Stomach smooth muscle (tissue), 2 donors: Measurements from ENCODE around the gene PTPN1.
"Not testable (repeated sequence)": the region's sequence is repeated elsewhere in the genome, so short reads cannot be mapped to it uniquely, and the experiment has no call there.

Source experiments
- H3K27ac ChIP-seq: one replicate; pipeline ENCODE4 v1.7.0; 2013; ENCODE audit warnings: mild to moderate bottlenecking, low read length, inconsistent platforms
- H3K27me3 ChIP-seq, 2 donors: one replicate each; pipeline ENCODE4 v1.7.0; 2013; ENCODE audit warnings: low read length in 2 of 2; ENCODE audit not compliant: insufficient read depth in 2 of 2, control insufficient read depth in 1 of 2
- H3K36me3 ChIP-seq, 2 donors: one replicate each; pipeline ENCODE4 v1.7.0; 2013; ENCODE audit warnings: low read length in 2 of 2; ENCODE audit not compliant: control insufficient read depth in 2 of 2, insufficient read depth in 2 of 2
- H3K4me1 ChIP-seq: one replicate; pipeline ENCODE4 v1.7.0; 2013; ENCODE audit warnings: low read length; ENCODE audit not compliant: control insufficient read depth, insufficient read depth
- H3K4me3 ChIP-seq, 2 donors: one replicate each; pipeline ENCODE4 v1.7.0; 2013; ENCODE audit warnings: low read length in 2 of 2
- H3K9ac ChIP-seq, 2 donors: one replicate each; pipeline ENCODE4 v1.7.0; 2013; ENCODE audit warnings: low read length in 2 of 2, mild to moderate bottlenecking in 1 of 2
- H3K9me3 ChIP-seq, 2 donors: one replicate each; pipeline ENCODE4 v1.7.0; 2013; ENCODE audit warnings: low read length in 2 of 2; ENCODE audit not compliant: control insufficient read depth in 2 of 2
- donor health status: healthy.
- donor health status: Pancreatic carcinoma.

PTPN1 gene

GRCh38 chr20:50595433-50595895 is 85.3 kb downstream of the PTPN1 start:
- no peak overlapping the region for H3K9ac ChIP-seq
- no peak overlapping the region for H3K4me3 ChIP-seq
- no peak overlapping the region for H3K27ac ChIP-seq
- no peaks in the 10 kb centered on the region for H3K9me3 ChIP-seq
- H3K4me1 ChIP-seq = peaks cover 20% of the 10 kb centered on the region
- peaks cover 12 to 28% of the 10 kb centered on the region in 2 donors for H3K27me3 ChIP-seq
- H3K36me3 ChIP-seq = no peaks in the 10 kb centered on the region

GRCh38 chr20:50595988-50596693 is 86.0 kb downstream of the PTPN1 start:
- Histone ChIP-seq H3K27me3 (peaks cover 12 to 28% of the 10 kb centered on the region in 2 donors), H3K9me3 (no peaks in the 10 kb centered on the region), H3K36me3 (no peaks in the 10 kb centered on the region), H3K4me3 (no peak overlapping the region), H3K4me1 (peaks cover 20% of the 10 kb centered on the region), H3K9ac (no peak overlapping the region), H3K27ac (no peak overlapping the region)

- no peaks in the 10 kb centered on the region for H3K36me3 ChIP-seq
- H3K9ac ChIP-seq = no peak overlapping the region
- no peak overlapping the region for H3K4me3 ChIP-seq
- H3K9me3 ChIP-seq = no peaks in the 10 kb centered on the region
- H3K27ac ChIP-seq = no peak overlapping the region
- peaks cover 20% of the 10 kb centered on the region for H3K4me1 ChIP-seq
- peaks cover 12 to 28% of the 10 kb centered on the region in 2 donors for H3K27me3 ChIP-seq
These were observed 86.5 kb downstream of the PTPN1 start for GRCh38 chr20:50596694-50597021.

GRCh38 chr20:50597406-50597969 is 87.3 kb downstream of the PTPN1 start:
- no peak overlapping the region for H3K27ac ChIP-seq
- H3K36me3 ChIP-seq = no peaks in the 10 kb centered on the region
- peaks cover 12% of the 10 kb centered on the region for H3K4me1 ChIP-seq
- no peak overlapping the region for H3K9ac ChIP-seq
- H3K4me3 ChIP-seq = no peak overlapping the region
- peaks cover 12 to 28% of the 10 kb centered on the region in 2 donors for H3K27me3 ChIP-seq
- H3K9me3 ChIP-seq = no peaks in the 10 kb centered on the region

GRCh38 chr20:50598074-50598473 is 87.9 kb downstream of the PTPN1 start:
- Histone ChIP-seq H3K27me3 (peaks cover 12 to 28% of the 10 kb centered on the region in 2 donors), H3K27ac (no peak overlapping the region), H3K4me3 (no peak overlapping the region), H3K4me1 (peaks cover 6% of the 10 kb centered on the region), H3K9me3 (no peaks in the 10 kb centered on the region), H3K9ac (no peak overlapping the region), H3K36me3 (no peaks in the 10 kb centered on the region)

GRCh38 chr20:50598768-50599167 is 88.6 kb downstream of the PTPN1 start:
- H3K27me3 ChIP-seq = peaks cover 12 to 28% of the 10 kb centered on the region in 2 donors
- H3K36me3 ChIP-seq, H3K9me3 ChIP-seq: not testable (repeated sequence)

GRCh38 chr20:50600281-50600895 is 90.2 kb downstream of the PTPN1 start:
- H3K4me3 ChIP-seq = no peak overlapping the region
- H3K9ac ChIP-seq = no peak overlapping the region
- H3K4me1 ChIP-seq = peaks cover 2% of the 10 kb centered on the region
- H3K27ac ChIP-seq = no peak overlapping the region
- no peaks in the 10 kb centered on the region for H3K36me3 ChIP-seq
- H3K9me3 ChIP-seq = no peaks in the 10 kb centered on the region
- H3K27me3 ChIP-seq = peaks cover 10 to 24% of the 10 kb centered on the region in 2 donors

More at GRCh38 chr20:50598768-50599167, 88.6 kb downstream of the PTPN1 start:
- H3K9ac ChIP-seq, H3K4me1 ChIP-seq, H3K4me3 ChIP-seq, H3K27ac ChIP-seq: not testable (repeated sequence)

GRCh38 chr20:50601511-50602431 is 91.6 kb downstream of the PTPN1 start:
- H3K27me3 ChIP-seq = peaks cover 4 to 12% of the 10 kb centered on the region in 2 donors
- no peak overlapping the region for H3K9ac ChIP-seq
- H3K27ac ChIP-seq = no peak overlapping the region
- no peak overlapping the region for H3K4me3 ChIP-seq
- H3K9me3 ChIP-seq = no peaks in the 10 kb centered on the region
- H3K36me3 ChIP-seq = no peaks in the 10 kb centered on the region
- no peaks in the 10 kb centered on the region for H3K4me1 ChIP-seq

- H3K9ac ChIP-seq = no peak overlapping the region
- no peaks in the 10 kb centered on the region for H3K9me3 ChIP-seq
- no peak overlapping the region for H3K4me3 ChIP-seq
- H3K36me3 ChIP-seq = no peaks in the 10 kb centered on the region
- H3K4me1 ChIP-seq = no peaks in the 10 kb centered on the region
- H3K27ac ChIP-seq = no peak overlapping the region
- peaks cover 2 to 6% of the 10 kb centered on the region in 2 donors for H3K27me3 ChIP-seq
These were observed 92.4 kb downstream of the PTPN1 start for GRCh38 chr20:50602432-50603088.

- H3K36me3 ChIP-seq = no peaks in the 10 kb centered on the region
- peaks cover 0 to 2% of the 10 kb centered on the region in 2 donors for H3K27me3 ChIP-seq
- no peak overlapping the region for H3K27ac ChIP-seq
- no peaks in the 10 kb centered on the region for H3K4me1 ChIP-seq
- H3K9me3 ChIP-seq = no peaks in the 10 kb centered on the region
- H3K9ac ChIP-seq = no peak overlapping the region
- no peak overlapping the region for H3K4me3 ChIP-seq
These were observed 94.3 kb downstream of the PTPN1 start for GRCh38 chr20:50604451-50604850.
